ENCODE measurements around the gene PBX4.

The PBX4 gene

DNA sequence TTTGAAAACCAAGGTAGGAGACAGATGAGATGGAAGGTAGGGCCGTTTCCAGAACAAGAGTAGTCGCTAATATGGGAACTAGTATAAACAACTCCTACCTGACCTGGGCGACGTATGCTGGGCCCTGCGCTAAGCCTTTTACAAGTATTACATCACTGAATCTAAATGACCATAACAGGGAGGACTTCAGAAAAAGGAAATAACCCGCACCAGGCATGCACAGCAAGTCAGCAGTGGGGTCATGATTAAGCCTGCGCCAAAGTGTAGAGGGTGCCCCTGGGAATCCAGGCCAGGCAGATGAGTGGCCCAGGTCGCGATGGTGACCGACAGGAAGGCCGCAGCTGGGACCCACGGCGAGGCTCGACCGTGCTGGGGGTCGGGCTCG, 44.4 kb upstream of the PBX4 start:
- Histone ChIP-seq H3K4me3 (ENCODE audit: low read depth, low read length, poor library complexity, severe bottlenecking) (peak overlapping the region; percentile 95), H3K9me3 (ENCODE audit: low read length) (no peaks in the 10 kb centered on the region), H3K79me2 (ENCODE audit: insufficient read depth, low read length) (peaks cover 27% of the 10 kb centered on the region), H2AFZ (ENCODE audit: low read length) (no peak overlapping the region), H3K27me3 (ENCODE audit: insufficient read depth, low read length) (no peaks in the 10 kb centered on the region), H3F3A (ENCODE audit: insufficient read depth, low read length) (no peaks in the 10 kb centered on the region), H3K9ac (ENCODE audit: low read length) (peak overlapping the region; percentile 93), H3K27ac (ENCODE audit: low read depth, low read length, poor library complexity, severe bottlenecking) (peak overlapping the region; percentile 93), H3K4me2 (ENCODE audit: low read length) (peak overlapping the region; percentile 99), H3K9me2 (ENCODE audit: low read depth, low read length) (no peaks in the 10 kb centered on the region), H4K20me1 (ENCODE audit: insufficient read depth, low read length) (no peaks in the 10 kb centered on the region), H3K4me1 (ENCODE audit: insufficient read depth, low read length, severe bottlenecking) (peaks cover 42% of the 10 kb centered on the region), H3K36me3 (ENCODE audit: insufficient read depth, low read length) (peaks cover 33% of the 10 kb centered on the region)
- no peak for TF ChIP-seq EZH2 (IDR thresholded peaks at IDR 0.05; ENCODE audit: borderline replicate concordance, low read length)
- TF ChIP-seq, protein P1, sequence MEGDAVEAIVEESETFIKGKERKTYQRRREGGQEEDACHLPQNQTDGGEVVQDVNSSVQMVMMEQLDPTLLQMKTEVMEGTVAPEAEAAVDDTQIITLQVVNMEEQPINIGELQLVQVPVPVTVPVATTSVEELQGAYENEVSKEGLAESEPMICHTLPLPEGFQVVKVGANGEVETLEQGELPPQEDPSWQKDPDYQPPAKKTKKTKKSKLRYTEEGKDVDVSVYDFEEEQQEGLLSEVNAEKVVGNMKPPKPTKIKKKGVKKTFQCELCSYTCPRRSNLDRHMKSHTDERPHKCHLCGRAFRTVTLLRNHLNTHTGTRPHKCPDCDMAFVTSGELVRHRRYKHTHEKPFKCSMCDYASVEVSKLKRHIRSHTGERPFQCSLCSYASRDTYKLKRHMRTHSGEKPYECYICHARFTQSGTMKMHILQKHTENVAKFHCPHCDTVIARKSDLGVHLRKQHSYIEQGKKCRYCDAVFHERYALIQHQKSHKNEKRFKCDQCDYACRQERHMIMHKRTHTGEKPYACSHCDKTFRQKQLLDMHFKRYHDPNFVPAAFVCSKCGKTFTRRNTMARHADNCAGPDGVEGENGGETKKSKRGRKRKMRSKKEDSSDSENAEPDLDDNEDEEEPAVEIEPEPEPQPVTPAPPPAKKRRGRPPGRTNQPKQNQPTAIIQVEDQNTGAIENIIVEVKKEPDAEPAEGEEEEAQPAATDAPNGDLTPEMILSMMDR (IDR thresholded peaks at IDR 0.05; ENCODE audit: low read length), result no peak

DNA sequence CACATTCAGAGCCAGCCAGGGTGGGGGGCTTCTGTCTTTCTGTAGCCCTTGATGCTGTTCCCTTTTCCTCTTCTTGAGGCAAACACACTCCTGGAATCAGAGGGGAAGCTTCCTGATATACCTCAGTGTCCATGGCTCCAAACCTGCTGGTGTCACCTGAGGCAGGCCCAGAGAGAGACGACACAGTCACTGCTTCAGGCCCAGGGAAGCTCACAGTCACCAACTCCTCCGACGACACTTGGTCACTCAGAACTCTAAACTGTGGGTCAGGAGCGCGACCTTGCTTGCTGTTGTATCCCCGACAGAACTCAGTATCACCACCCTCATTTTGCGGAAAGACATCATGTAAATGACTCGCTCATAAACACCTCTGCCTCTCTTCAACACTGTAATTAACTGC, 43.9 kb upstream of the PBX4 start:
- Histone ChIP-seq H3K36me3 (ENCODE audit: insufficient read depth, low read length) (peaks cover 38% of the 10 kb centered on the region), H3K9me3 (ENCODE audit: low read length) (no peaks in the 10 kb centered on the region), H3K9me2 (ENCODE audit: low read depth, low read length) (no peaks in the 10 kb centered on the region), H3K4me1 (ENCODE audit: insufficient read depth, low read length, severe bottlenecking) (peaks cover 37% of the 10 kb centered on the region), H3K4me2 (ENCODE audit: low read length) (peak overlapping the region; percentile 99), H3K9ac (ENCODE audit: low read length) (peak overlapping the region; percentile 93), H3K27me3 (ENCODE audit: insufficient read depth, low read length) (no peaks in the 10 kb centered on the region), H3K4me3 (ENCODE audit: low read depth, low read length, poor library complexity, severe bottlenecking) (peak overlapping the region; percentile 95), H2AFZ (ENCODE audit: low read length) (no peak overlapping the region), H3K27ac (ENCODE audit: low read depth, low read length, poor library complexity, severe bottlenecking) (peak overlapping the region; percentile 93), H3K79me2 (ENCODE audit: insufficient read depth, low read length) (peaks cover 27% of the 10 kb centered on the region), H4K20me1 (ENCODE audit: insufficient read depth, low read length) (no peaks in the 10 kb centered on the region), H3F3A (ENCODE audit: insufficient read depth, low read length) (no peaks in the 10 kb centered on the region)
- no peak for TF ChIP-seq EZH2 (IDR thresholded peaks at IDR 0.05; ENCODE audit: borderline replicate concordance, low read length)
- TF ChIP-seq, protein P1 (IDR thresholded peaks at IDR 0.05; ENCODE audit: low read length), result no peak

DNA sequence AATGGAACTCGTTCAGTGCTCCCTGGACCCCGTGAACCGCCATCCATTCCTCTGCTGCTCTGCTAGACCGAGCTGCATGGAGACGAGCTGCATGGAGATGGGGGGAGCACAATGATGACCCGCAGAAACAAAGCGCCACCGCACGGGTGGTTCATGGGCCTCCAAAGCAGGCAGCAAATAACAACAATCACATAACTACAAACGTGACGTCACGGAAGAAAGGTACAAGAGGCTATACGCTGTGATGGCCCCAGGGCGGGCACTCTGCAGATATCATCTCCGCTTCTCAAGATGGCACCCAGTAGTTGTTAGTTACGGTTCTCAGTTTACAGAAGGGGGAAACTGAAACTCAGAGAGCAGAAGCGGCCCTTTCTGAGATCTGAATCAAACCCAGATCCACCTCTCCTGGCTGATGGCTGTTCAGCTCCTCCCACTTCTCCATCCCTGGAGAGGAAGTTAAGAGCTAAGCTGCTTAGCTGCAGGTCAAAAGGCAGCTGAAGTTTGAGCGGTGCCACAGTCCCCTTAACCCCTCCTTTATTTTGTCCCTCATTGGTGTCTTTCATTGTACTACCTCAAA, 43.3 kb upstream of the PBX4 start:
- TF ChIP-seq, protein P1 (IDR thresholded peaks at IDR 0.05; ENCODE audit: low read length), result no peak
- no peak for TF ChIP-seq EZH2 (IDR thresholded peaks at IDR 0.05; ENCODE audit: borderline replicate concordance, low read length)
- no peaks in the 10 kb centered on the region for H3K9me2 ChIP-seq (ENCODE audit: low read depth, low read length)
- H3K27ac ChIP-seq (ENCODE audit: low read depth, low read length, poor library complexity, severe bottlenecking), result peak overlapping the region; percentile 93
- H3K4me3 ChIP-seq (ENCODE audit: low read depth, low read length, poor library complexity, severe bottlenecking), result peak overlapping the region; percentile 95
- no peaks in the 10 kb centered on the region for H3K9me3 ChIP-seq (ENCODE audit: low read length)
- peaks cover 44% of the 10 kb centered on the region for H3K36me3 ChIP-seq (ENCODE audit: insufficient read depth, low read length)
- H3F3A ChIP-seq (ENCODE audit: insufficient read depth, low read length), result no peaks in the 10 kb centered on the region
- H2AFZ ChIP-seq (ENCODE audit: low read length), result no peak overlapping the region
- H3K27me3 ChIP-seq (ENCODE audit: insufficient read depth, low read length), result no peaks in the 10 kb centered on the region
- H3K4me1 ChIP-seq (ENCODE audit: insufficient read depth, low read length, severe bottlenecking), result peaks cover 31% of the 10 kb centered on the region
- H4K20me1 ChIP-seq (ENCODE audit: insufficient read depth, low read length), result no peaks in the 10 kb centered on the region
- peak overlapping the region; percentile 99 for H3K4me2 ChIP-seq (ENCODE audit: low read length)
- H3K79me2 ChIP-seq (ENCODE audit: insufficient read depth, low read length), result peaks cover 27% of the 10 kb centered on the region
- peak overlapping the region; percentile 93 for H3K9ac ChIP-seq (ENCODE audit: low read length)

All from OCI-LY1 (cell line).